ENCODE measurements around the gene HOXB5.

The HOXB5 gene

GRCh38 chr17:48617471-48618255, 24.1 kb upstream of the HOXB5 start:
- Histone ChIP-seq H3K4ac (ENCODE audit: low read depth in 1 of 2, low read length in 2 of 2) (peak overlapping the region; percentile 92 to 97), H2BK12ac (ENCODE audit: low read length in 2 of 2) (peak overlapping the region; percentile 87 to 99), H3K79me1 (replicated peaks; ENCODE audit: low read length, poor library complexity, severe bottlenecking) (no peaks in the 10 kb centered on the region), H3K9me3 (ENCODE audit: control insufficient read depth, low read length) (no peaks in the 10 kb centered on the region), H4K8ac (ENCODE audit: low read length) (peak overlapping the region; percentile 61), H2AK5ac (ENCODE audit: low read length, severe bottlenecking) (no peak overlapping the region), H3K23ac (ENCODE audit: low read length in 2 of 2) (peak overlapping the region; percentile 46 to 70), H3K9ac (ENCODE audit: low read length) (peak overlapping the region; percentile 36), H3K36me3 (ENCODE audit: control insufficient read depth in 1 of 2, insufficient read depth in 2 of 2, low read depth in 1 of 2, low read length in 2 of 2) (no peaks in the 10 kb centered on the region), H4K91ac (ENCODE audit: low read length) (peak overlapping the region; percentile 95), H3K4me3 (ENCODE audit: insufficient read depth in 1 of 2, low read depth in 1 of 2, low read length in 2 of 2) (peak overlapping the region in 1 of 2 experiments; percentile 67), H2BK5ac (ENCODE audit: low read depth, low read length, poor library complexity, severe bottlenecking) (no peak overlapping the region), H2BK120ac (ENCODE audit: low read depth, low read length) (peak overlapping the region; percentile 11), H3K4me1 (ENCODE audit: control insufficient read depth, insufficient read depth, low read depth, low read length) (peaks cover 19% of the 10 kb centered on the region), H3K14ac (ENCODE audit: low read length in 2 of 2) (peak overlapping the region in 1 of 2 experiments; percentile 98), H3K27ac (ENCODE audit: low read length, poor library complexity, severe bottlenecking) (no peak overlapping the region), H2BK15ac (ENCODE audit: low read depth, poor library complexity, severe bottlenecking) (peak overlapping the region; percentile 99), H3K18ac (ENCODE audit: low read depth in 1 of 2, low read length in 2 of 2) (peak overlapping the region; percentile 87 to 99), H3K27me3 (ENCODE audit: control insufficient read depth in 1 of 2, insufficient read depth in 1 of 2, low read length in 2 of 2) (peaks cover 77 to 78% of the 10 kb centered on the region in 2 experiments), H3K4me2 (ENCODE audit: low read length, poor library complexity, severe bottlenecking) (peak overlapping the region; percentile 19), H2AFZ (ENCODE audit: low read depth, low read length) (no peak overlapping the region)
- DNase-seq, result peak; percentile 67
- WGBS, result 1% methylated on average over 43 of the region's 43 CpGs

GRCh38 chr17:48616717-48617470, 23.3 kb upstream of the HOXB5 start:
- peak; percentile 64 for DNase-seq

GRCh38 chr17:48615963-48616716, 22.6 kb upstream of the HOXB5 start:
- Histone ChIP-seq H3K4ac (ENCODE audit: low read depth in 1 of 2, low read length in 2 of 2) (peak overlapping the region; percentile 69 to 72), H2BK12ac (ENCODE audit: low read length in 2 of 2) (peak overlapping the region; percentile 84 to 97), H4K91ac (ENCODE audit: low read length) (peak overlapping the region; percentile 95), H2BK5ac (ENCODE audit: low read depth, low read length, poor library complexity, severe bottlenecking) (no peak overlapping the region), H3K9ac (ENCODE audit: low read length) (no peak overlapping the region), H3K18ac (ENCODE audit: low read depth in 1 of 2, low read length in 2 of 2) (peak overlapping the region; percentile 62 to 98), H3K9me3 (ENCODE audit: control insufficient read depth, low read length) (no peaks in the 10 kb centered on the region), H3K4me1 (ENCODE audit: control insufficient read depth, insufficient read depth, low read depth, low read length) (peaks cover 24% of the 10 kb centered on the region), H3K14ac (ENCODE audit: low read length in 2 of 2) (peak overlapping the region in 1 of 2 experiments; percentile 89), H2AFZ (ENCODE audit: low read depth, low read length) (no peak overlapping the region), H3K4me2 (ENCODE audit: low read length, poor library complexity, severe bottlenecking) (no peak overlapping the region), H3K4me3 (ENCODE audit: insufficient read depth in 1 of 2, low read depth in 1 of 2, low read length in 2 of 2) (no peak overlapping the region), H2BK15ac (ENCODE audit: low read depth, poor library complexity, severe bottlenecking) (peak overlapping the region; percentile 83), H3K23ac (ENCODE audit: low read length in 2 of 2) (peak overlapping the region in 1 of 2 experiments; percentile 95), H3K79me1 (replicated peaks; ENCODE audit: low read length, poor library complexity, severe bottlenecking) (no peaks in the 10 kb centered on the region), H2AK5ac (ENCODE audit: low read length, severe bottlenecking) (no peak overlapping the region), H3K27ac (ENCODE audit: low read length, poor library complexity, severe bottlenecking) (no peak overlapping the region), H3K36me3 (ENCODE audit: control insufficient read depth in 1 of 2, insufficient read depth in 2 of 2, low read depth in 1 of 2, low read length in 2 of 2) (no peaks in the 10 kb centered on the region), H3K27me3 (ENCODE audit: control insufficient read depth in 1 of 2, insufficient read depth in 1 of 2, low read length in 2 of 2) (peaks cover 61 to 62% of the 10 kb centered on the region in 2 experiments), H2BK120ac (ENCODE audit: low read depth, low read length) (peak overlapping the region; percentile 76), H4K8ac (ENCODE audit: low read length) (peak overlapping the region; percentile 83)
- 26% methylated on average over 9 of the region's 17 CpGs for WGBS
- peak; percentile 62 for DNase-seq

More at GRCh38 chr17:48616717-48617470, 23.3 kb upstream of the HOXB5 start:
- Histone ChIP-seq H4K8ac (ENCODE audit: low read length) (peak overlapping the region; percentile 83), H2BK12ac (ENCODE audit: low read length in 2 of 2) (peak overlapping the region; percentile 84 to 97), H2BK15ac (ENCODE audit: low read depth, poor library complexity, severe bottlenecking) (peak overlapping the region; percentile 60), H3K79me1 (replicated peaks; ENCODE audit: low read length, poor library complexity, severe bottlenecking) (no peaks in the 10 kb centered on the region), H3K4me3 (ENCODE audit: insufficient read depth in 1 of 2, low read depth in 1 of 2, low read length in 2 of 2) (peak overlapping the region in 1 of 2 experiments; percentile 28), H3K27ac (ENCODE audit: low read length, poor library complexity, severe bottlenecking) (no peak overlapping the region), H3K23ac (ENCODE audit: low read length in 2 of 2) (peak overlapping the region in 1 of 2 experiments; percentile 19), H2BK120ac (ENCODE audit: low read depth, low read length) (peak overlapping the region; percentile 76), H3K4me1 (ENCODE audit: control insufficient read depth, insufficient read depth, low read depth, low read length) (peaks cover 22% of the 10 kb centered on the region), H3K36me3 (ENCODE audit: control insufficient read depth in 1 of 2, insufficient read depth in 2 of 2, low read depth in 1 of 2, low read length in 2 of 2) (no peaks in the 10 kb centered on the region), H3K18ac (ENCODE audit: low read depth in 1 of 2, low read length in 2 of 2) (peak overlapping the region; percentile 62 to 98), H3K14ac (ENCODE audit: low read length in 2 of 2) (peak overlapping the region in 1 of 2 experiments; percentile 89), H2BK5ac (ENCODE audit: low read depth, low read length, poor library complexity, severe bottlenecking) (no peak overlapping the region), H3K4ac (ENCODE audit: low read depth in 1 of 2, low read length in 2 of 2) (peak overlapping the region; percentile 69 to 79), H3K9me3 (ENCODE audit: control insufficient read depth, low read length) (no peaks in the 10 kb centered on the region), H4K91ac (ENCODE audit: low read length) (peak overlapping the region; percentile 95), H3K9ac (ENCODE audit: low read length) (peak overlapping the region; percentile 36), H3K4me2 (ENCODE audit: low read length, poor library complexity, severe bottlenecking) (no peak overlapping the region), H3K27me3 (ENCODE audit: control insufficient read depth in 1 of 2, insufficient read depth in 1 of 2, low read length in 2 of 2) (peaks cover 69 to 70% of the 10 kb centered on the region in 2 experiments), H2AK5ac (ENCODE audit: low read length, severe bottlenecking) (no peak overlapping the region), H2AFZ (ENCODE audit: low read depth, low read length) (no peak overlapping the region)
- WGBS, result 8% methylated on average over 12 of the region's 15 CpGs
